GM21723 (cell line): ENCODE data around the gene PTTG1IP2.

Experiments used
- ATAC-seq: cut with Tn5 transposase; IDR thresholded peaks from one replicate; pipeline ENCODE4 v1.9.1; 2021; ENCODE audit warnings: mild to moderate bottlenecking, moderate library complexity; ENCODE audit not compliant: unreplicated experiment

PTTG1IP2 gene

GRCh38 chr7:90474284-90475210 lies 5.1 kb downstream of the PTTG1IP2 start:
- ATAC-seq: no peak

- no peak for ATAC-seq
Measured at GRCh38 chr7:90483251-90483650, 13.8 kb downstream of the PTTG1IP2 start.

- ATAC-seq: no peak
Measured at GRCh38 chr7:90484706-90485105, 15.3 kb downstream of the PTTG1IP2 start.

GRCh38 chr7:90485734-90486316 lies 16.4 kb downstream of the PTTG1IP2 start:
- ATAC-seq: no peak

GRCh38 chr7:90487808-90488207 lies 18.4 kb downstream of the PTTG1IP2 start:
- no peak for ATAC-seq

- ATAC-seq: no peak
Measured at GRCh38 chr7:90488220-90488619, 18.8 kb downstream of the PTTG1IP2 start.

GRCh38 chr7:90492250-90492649 lies 22.8 kb downstream of the PTTG1IP2 start:
- ATAC-seq: no peak

GRCh38 chr7:90495241-90495640 lies 25.8 kb downstream of the PTTG1IP2 start:
- no peak for ATAC-seq

GRCh38 chr7:90502539-90502938 lies 33.1 kb downstream of the PTTG1IP2 start:
- ATAC-seq: no peak

GRCh38 chr7:90503367-90503766 lies 33.9 kb downstream of the PTTG1IP2 start:
- ATAC-seq: no peak

GRCh38 chr7:90507692-90508091 lies 38.3 kb downstream of the PTTG1IP2 start:
- no peak for ATAC-seq

- ATAC-seq: no peak
Measured at GRCh38 chr7:90511776-90512175, 42.3 kb downstream of the PTTG1IP2 start.

GRCh38 chr7:90512821-90513254 lies 43.4 kb downstream of the PTTG1IP2 start:
- ATAC-seq: no peak

GRCh38 chr7:90516257-90516656 lies 46.8 kb downstream of the PTTG1IP2 start:
- ATAC-seq: no peak

GRCh38 chr7:90518630-90519029 lies 49.2 kb downstream of the PTTG1IP2 start:
- no peak for ATAC-seq

GRCh38 chr7:90520484-90520883 lies 51.0 kb downstream of the PTTG1IP2 start:
- no peak for ATAC-seq

- ATAC-seq: no peak
Measured at GRCh38 chr7:90530263-90530662, 60.8 kb downstream of the PTTG1IP2 start.

- no peak for ATAC-seq
Measured at GRCh38 chr7:90532231-90532929, 62.9 kb downstream of the PTTG1IP2 start.

GRCh38 chr7:90536449-90536848 lies 67.0 kb downstream of the PTTG1IP2 start:
- no peak for ATAC-seq

- no peak for ATAC-seq
Measured at GRCh38 chr7:90538405-90538804, 69.0 kb downstream of the PTTG1IP2 start.

GRCh38 chr7:90540406-90540805 lies 71.0 kb downstream of the PTTG1IP2 start:
- ATAC-seq: no peak

GRCh38 chr7:90551036-90551435 lies 81.6 kb downstream of the PTTG1IP2 start:
- no peak for ATAC-seq
